Occipital lobe (tissue), 2 donors: ENCODE results near the gene BMP6. TPM values are rescaled to one million over a fixed set of nuclear protein-coding genes. Genes with fewer than 3 reads are reported as not detected.

Source experiments
- DNase-seq: peaks from one replicate; lab custom pipeline; 2025; lab: John Stamatoyannopoulos, UW
- total RNA-seq: library from RNA; depleted of rRNA; stranded (reverse); fragments of >200 nt; gene quantifications from one replicate; pipeline ENCODE4 v1.2.3, GENCODE V29; 2014

The BMP6 gene
- total RNA-seq, 1 donor from 2014 or later: 6.9 TPM

- no peak for DNase-seq
These were observed 21.1 kb downstream of the BMP6 start for GRCh38 chr6:7747016-7747415.

DNA sequence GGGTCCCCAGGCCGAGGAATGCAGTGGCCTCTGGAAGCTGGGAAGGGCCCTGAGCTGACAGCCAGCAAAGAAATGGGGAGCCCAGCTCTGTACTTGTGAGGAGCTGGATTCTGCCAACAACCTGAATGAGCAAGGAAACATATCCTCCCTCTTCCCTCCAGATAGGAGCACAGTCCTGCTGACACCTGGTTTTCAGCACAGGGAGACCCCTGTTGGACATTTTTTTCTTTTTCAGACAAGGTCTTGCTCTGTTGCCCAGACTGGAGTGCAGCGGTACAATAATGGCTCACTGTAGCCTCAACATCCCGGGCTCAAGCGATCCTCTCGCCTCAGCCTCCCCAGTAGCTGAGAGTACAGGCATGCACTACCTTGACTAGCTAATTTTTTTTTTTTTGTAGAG lies 21.5 kb downstream of the BMP6 start:
- DNase-seq: no peak

DNA sequence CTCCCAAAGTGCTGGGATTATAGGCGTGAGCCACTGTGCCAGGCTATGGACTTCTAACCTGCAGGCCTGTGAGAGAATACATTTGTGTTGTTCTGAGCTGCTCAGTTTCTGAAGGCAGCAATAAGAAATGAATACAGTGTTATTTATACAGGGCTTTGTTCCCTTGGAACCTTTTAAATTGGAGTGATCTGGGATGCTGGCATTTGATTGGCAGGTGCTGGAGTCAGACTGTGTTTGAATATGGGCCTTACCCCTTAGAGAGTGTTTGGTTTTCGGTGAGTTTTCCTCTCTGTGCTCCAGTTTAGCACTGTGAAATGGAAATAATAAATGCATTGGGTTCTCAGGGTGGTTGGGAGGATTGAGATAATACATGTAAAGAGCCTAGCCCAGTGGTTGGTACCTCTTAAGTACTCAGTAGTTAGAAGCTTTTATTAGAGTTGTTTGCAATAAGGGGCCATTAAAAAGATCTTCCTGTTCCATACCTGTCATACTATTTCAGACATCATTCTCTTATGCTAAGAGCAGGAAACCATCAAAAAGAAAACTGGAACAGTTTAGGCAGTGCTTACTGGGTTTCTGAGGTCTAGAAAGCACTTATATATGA lies 22.1 kb downstream of the BMP6 start:
- DNase-seq: no peak

DNA sequence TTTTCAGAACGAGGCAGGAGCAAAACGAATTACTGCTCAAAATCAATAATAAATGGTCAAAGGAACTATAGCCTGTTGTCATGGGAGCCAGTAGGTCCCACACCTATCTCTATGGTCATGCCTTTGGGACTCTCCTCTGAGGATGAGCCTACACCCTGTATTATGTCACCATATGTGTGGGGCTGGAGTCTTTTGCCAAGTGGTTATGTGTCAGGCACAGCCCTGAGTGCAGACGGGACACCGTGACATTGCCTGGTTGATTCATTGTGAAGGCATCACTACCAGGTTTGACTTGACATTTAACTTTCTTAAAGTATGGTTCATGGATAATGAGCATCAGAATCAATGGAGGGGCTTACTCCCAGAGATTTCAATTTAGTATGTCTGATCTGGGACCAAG lies 23.6 kb downstream of the BMP6 start:
- DNase-seq: no peak

DNA sequence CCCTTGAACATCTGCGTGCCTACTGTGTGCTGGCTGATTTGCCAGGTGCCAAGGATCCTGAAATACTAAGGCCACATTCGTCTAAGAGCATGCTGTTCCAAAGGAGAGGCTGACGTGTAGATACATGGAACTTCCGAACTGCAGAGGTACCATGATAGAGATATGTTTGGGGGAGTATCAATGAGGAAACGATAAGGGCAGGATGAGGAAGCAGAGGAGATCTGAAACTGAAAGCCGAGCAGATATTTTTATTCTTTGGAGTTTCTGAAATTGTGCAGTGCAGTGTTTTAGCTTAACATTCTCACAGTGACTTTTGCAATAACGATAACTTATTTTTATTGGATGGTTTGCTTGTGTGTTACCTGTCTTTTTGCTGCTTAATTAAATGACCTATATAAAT lies 24.3 kb downstream of the BMP6 start:
- no peak for DNase-seq

DNA sequence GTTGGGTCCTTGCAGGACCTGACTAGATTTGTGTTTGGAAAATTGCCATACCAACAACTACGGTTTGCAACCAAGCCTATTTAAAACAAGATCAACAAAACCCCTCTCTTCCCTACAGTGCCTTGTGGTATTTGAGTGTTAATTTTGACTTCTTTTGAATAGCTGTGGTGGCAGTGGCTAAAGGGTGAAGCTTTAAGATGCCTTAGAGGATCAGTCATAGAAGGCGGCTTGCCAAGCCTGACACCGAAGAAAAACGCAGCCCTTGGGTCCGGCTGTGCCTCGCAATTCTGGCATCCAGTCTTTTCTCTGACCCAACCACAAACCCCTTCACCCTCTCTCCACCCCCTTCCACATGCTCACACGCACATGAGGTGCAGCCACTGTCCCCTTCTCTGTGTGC lies 32.6 kb downstream of the BMP6 start:
- DNase-seq: no peak

GRCh38 chr6:7759320-7759719 lies 33.4 kb downstream of the BMP6 start:
- DNase-seq: no peak

- DNase-seq: no peak
These were observed 35.2 kb downstream of the BMP6 start for GRCh38 chr6:7761051-7761450.

DNA sequence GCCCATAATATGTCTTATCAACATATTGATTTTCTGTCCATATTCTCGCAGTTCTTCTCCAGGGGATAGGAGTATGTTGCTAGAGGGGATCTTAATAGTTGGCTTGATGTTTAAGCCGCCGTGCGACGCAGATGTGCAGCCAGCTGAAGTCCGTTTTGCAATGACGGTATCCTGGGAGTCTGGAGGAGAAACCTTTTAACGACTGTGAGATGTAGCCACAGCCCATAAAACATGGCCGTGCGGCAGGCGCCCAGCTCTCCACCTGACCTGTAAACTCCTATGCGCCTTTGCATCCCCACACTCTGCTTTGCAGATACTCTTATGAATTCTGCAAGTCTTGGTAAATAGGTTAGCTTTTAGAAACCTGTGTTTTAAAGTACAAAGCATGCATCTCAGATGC lies 36.9 kb downstream of the BMP6 start:
- DNase-seq: no peak

- no peak for DNase-seq
These were observed 38.0 kb downstream of the BMP6 start for GRCh38 chr6:7763881-7764280.

DNA sequence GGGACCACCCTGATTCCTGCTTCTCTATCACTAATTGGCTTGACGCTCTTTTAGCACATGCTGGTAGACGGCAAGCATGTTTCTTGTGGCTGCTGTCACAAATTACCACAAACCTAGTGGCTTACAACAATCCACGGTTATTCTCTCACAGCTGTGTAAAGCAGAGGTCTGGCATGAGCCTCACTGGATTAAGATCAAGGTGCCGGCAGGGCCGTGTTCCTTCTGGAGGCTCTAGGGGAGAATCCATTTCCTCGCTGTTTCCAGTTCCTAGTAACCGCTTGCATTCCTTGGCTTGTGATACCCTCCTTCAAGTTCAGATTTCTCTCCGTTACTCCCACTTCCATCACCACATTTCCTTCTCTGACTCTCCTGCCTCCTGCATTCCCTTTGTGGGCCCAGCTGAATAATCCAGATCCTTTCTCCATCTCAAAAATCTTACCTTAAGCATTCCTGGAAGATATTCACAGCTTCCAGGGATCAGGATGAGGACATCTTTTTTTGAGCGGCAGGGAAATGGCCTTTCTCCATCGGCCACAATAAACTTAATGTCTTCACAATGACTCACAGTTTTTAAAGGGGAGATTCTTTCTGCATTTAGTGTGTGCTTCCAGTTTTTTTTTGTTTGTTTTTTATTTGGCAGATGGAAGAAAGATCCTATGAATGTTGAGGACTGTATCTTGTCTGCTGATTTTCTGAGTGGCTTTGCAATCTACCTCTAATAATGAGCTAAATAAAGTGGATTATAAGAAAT lies 39.9 kb downstream of the BMP6 start:
- DNase-seq: no peak

DNA sequence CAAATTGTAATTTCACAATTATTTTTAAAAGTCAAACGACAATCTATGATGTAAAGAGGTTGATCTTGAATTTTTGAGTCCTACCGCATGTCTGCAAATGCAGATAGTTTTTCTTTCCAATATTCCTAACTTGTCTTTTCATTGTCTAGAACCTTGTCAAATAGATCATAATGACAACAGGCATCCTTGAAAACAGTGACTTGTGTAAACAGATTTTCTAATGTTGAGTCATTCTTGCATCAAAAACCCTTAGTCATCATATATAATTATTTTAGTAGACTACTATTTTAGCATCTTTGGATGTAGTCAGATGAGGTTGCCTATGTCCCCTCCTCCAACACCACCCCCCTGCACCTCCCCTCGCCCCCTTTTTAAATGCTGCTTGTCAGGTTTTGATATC lies 43.8 kb downstream of the BMP6 start:
- no peak for DNase-seq

DNA sequence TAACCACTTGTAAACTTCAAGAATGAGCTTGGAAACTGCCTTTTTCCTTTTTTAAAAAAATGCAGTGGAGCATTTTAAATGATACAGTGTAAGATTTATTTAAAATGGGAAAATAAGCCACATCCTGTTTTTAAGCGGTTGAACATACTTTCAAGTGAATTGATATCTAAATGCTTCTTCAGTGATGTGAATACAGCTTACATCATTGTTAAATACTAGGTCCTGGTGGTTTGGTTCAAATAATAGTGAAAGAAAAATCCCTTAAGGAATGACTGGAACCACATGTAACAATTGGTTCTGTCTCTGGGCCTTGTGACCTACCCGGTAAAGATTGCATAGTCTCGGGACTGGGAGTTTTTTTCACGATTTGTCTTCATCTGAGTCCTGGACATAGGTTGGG lies 44.2 kb downstream of the BMP6 start:
- DNase-seq: no peak

GRCh38 chr6:7770601-7771000 lies 44.7 kb downstream of the BMP6 start:
- DNase-seq: no peak

DNA sequence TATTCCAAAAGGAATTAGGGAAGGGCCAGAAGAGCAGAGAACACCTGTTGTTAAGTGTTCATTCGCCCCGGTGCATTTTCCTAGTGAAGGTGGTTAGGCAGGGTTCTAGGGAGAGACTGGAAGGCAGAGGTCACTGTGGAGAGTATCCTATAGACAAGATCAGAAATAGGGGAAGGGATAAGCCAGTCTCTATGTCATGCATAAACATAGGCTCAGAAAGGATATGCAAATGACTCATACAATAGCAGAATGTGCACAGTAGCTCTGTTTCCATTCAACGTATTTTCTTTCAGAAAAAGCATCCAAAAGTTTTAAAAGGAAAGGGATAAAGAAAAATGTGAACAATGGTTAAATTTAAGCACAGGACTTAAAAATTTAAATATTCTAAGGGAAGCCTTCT lies 47.4 kb downstream of the BMP6 start:
- no peak for DNase-seq

- no peak for DNase-seq
These were observed 48.0 kb downstream of the BMP6 start for GRCh38 chr6:7773914-7774313.

GRCh38 chr6:7776509-7776908 lies 50.6 kb downstream of the BMP6 start:
- no peak for DNase-seq

DNA sequence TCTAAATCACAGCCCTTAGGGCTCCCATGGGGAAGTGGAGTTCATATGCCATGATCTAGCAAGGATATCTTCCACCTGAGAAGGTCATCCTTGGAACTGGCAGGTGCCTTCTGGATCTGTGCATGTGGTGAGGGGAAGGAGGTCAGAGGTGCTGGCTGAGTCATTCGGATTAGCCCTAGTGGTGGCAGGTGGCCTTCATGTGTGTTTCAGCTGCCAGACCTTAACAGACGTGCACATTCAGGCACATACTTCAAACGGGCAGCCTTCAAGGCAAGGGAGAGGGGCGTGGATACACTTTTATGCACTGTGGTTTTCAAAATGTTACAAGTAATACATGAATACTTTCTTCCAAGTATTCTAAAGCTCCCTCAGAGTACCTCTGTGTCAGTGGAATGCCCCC lies 51.2 kb downstream of the BMP6 start:
- no peak for DNase-seq

- DNase-seq: no peak
These were observed 55.3 kb downstream of the BMP6 start for GRCh38 chr6:7781240-7781639.

- no peak for DNase-seq
These were observed 58.3 kb downstream of the BMP6 start for GRCh38 chr6:7784248-7784647.

DNA sequence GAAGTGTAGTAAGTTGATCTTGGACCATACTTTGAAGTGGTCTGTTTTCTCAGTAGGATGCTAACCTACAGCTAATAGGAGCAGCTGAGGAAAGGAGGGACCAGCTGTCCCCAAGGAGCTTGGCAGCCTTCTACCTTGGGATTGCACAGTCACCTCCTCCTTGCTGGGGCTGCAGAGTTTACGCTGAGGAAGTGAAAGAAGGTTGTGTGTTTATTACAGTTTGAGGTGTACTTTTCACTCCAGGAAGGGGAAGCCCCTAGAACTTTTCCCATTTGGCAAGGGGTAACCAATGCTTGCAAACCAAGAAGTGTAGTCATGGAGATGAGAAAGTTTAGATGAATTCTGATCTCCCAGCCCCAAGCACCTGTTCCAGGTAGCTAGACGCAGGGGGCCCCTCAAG lies 58.8 kb downstream of the BMP6 start:
- DNase-seq: no peak

DNA sequence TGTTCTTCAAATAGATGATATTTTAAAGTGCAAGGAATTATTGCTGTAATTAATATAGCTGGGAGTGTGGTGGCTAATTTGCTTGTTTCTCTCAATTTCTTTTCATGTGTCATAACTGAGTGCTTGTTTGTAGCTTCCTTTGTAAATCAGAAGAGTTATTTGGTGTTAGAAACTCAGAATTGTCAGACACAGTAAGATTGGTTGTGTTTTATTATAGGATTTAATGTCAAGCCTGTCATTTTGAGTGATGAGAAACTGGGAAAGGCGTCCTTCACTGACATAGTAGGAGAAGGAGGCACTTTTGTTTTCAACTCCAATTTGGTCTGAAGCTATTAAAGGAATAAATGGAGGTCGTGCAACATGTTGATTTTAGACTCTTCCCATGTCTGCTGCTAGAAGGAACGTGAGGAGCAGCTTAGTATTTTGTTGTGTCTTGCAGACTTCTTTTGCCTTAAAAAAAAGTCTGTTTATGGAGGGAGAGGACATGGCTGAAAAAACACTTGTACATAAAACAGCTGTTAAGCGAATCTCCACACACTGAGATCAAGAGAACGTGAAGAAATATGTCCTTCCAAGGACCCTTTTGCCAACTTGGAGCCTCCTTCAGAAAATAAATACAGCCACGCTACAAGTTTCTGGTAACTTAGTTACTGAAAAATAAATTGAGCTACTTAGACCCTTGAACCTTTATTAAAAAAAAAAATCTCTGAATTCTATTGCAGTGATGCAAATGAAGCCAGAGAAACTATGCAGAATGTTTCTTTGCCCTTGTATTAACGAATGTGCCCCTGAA lies 59.5 kb downstream of the BMP6 start:
- no peak for DNase-seq

- no peak for DNase-seq
These were observed 60.3 kb downstream of the BMP6 start for GRCh38 chr6:7786214-7786661.
